Measurements from ENCODE around the gene COG5. TPM values are rescaled to one million over a fixed set of nuclear protein-coding genes. Genes with fewer than 3 reads are reported as not detected.

COG5 gene
- total RNA-seq, 1 donor from 2014 or later: 69.9 TPM

DNA sequence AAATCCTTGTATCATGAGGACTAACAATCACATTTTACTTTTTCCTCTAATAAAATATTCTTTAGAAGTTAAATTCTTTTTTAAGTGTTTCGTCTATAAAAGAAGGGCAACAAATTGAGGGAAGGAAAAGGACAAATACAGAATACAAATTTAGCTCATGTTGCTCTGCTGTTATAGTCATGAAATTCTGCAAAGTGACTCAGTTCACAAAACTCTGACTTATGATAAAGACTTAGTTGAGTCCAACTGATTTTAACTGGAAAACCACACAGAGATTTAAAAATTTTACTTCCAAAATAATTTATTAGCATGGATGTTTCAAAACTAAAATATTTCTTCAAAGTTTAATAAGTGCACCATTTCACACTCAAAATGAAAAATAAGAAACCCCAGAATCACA is 168.9 kb downstream of the COG5 start:
- peak; percentile 23 for DNase-seq (ENCODE audit: low read depth)

GRCh38 chr7:107394276-107394675 is 169.4 kb downstream of the COG5 start:
- no peak for DNase-seq (ENCODE audit: low read depth)

DNA sequence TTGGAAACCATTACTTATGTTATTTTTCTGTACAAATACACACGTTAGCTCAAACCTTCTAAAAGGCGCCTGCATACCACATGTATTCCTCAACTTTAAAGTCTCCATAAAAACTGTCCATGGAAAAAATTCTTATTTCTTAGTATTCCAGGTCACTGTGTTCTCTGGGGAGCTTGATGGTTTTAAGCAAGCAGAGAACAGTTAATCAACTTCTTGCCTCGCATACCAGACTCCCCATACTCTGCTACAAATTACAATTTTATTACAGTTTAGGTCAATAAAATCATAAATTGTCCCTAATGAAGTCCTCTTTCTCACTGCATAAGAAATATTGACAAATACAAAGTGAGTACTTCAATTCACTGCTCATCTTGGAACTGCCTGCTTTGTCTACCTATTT is 170.9 kb downstream of the COG5 start:
- no peak for DNase-seq (ENCODE audit: low read depth)

DNA sequence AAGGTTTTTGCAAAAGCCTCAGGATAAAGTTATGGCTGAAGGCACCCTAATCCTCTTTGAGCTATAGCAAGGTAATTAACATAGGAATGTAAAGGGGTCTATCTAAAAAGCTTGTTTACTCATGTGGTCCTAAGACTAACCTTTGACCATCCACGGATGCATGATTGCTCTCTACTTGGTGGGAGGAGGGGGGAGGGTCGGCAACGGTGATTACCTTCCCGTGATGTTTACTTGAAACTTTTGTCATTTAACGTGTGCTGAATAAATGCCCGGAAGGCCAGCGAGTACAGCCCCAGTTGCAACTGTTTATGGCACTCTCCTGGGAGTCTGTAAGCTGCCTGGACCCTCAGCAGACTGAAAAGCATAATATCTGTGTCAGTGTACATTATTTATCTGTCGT is 172.8 kb downstream of the COG5 start:
- no peak for DNase-seq (ENCODE audit: low read depth)

- DNase-seq (ENCODE audit: low read depth): no peak
These were observed 175.1 kb downstream of the COG5 start for GRCh38 chr7:107388604-107389003.

DNA sequence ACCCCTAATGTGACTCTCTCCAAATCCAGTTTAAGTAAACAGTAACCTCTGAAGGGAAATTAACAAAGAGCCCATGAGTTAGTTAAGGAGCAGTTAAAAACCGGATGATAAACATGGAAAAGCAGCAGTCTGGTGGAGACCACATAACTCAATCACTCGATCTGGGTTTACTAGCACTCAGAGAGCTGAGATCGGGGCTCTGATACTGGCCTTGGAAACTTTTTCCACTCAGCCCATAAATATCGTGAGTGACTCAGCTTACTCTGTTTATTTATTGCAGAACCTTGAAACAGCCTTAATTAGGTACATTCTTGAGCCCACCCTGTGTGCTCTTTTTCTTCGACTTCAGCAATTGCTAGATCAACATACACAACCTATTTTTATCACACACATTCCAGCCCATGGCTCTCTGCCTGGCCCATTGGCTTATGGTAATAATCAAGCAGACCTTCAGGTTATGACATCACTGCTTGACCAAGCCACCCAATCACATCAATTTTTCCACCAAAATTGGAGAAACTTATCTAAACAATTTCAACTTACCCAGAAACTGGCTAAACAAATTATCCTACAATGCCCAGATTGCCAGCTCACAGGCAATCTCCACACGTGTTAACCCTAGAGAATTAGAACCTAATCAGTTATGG is 176.0 kb downstream of the COG5 start:
- DNase-seq (ENCODE audit: low read depth): peak; percentile 10

DNA sequence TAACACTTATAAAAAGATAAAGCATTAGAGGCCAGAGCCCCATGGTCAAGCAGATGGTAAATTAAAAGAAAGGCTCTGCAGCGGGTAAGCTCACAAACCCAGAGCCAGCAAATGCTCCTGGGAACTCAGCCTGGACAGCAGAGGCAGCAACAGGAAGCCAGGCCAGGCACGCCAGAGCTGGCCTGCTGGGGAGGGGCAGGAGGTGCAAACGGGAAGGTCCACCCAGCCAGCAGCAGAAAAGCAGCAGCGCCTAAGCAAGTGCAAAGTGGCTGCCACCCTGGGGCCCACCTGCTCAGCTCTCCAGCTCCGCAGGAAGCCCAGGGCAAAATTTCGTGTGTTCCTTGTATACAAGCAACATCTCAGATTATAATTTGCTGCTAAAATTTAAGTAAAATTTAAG is 176.6 kb downstream of the COG5 start:
- DNase-seq (ENCODE audit: low read depth): peak; percentile 46

DNA sequence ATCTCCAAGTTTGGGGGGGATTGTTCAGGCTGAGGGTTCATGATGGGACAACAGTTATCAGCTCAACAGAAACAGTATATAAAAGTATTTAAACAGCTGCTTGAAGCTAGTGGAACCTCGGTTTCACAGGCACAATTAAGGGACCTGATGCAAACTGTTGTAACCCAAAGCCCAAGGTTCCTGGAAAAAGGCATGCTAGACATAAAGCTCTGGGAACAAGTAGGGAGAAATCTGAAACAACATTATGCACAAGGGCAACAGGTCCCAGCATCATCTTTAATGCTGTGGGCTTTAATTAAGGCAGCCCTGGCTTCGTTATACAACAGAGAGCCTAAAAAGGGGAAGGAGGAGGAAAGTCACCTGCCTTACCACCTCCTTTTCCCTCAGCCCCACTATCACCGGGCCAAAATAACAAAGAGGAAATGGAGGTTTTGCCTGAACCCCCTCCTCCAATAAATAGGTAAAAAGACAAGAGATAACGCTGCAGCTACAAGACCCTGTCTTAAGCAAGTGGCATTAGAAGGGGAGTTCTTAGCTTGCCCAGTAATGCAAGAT is 177.1 kb downstream of the COG5 start:
- no peak for DNase-seq (ENCODE audit: low read depth)

DNA sequence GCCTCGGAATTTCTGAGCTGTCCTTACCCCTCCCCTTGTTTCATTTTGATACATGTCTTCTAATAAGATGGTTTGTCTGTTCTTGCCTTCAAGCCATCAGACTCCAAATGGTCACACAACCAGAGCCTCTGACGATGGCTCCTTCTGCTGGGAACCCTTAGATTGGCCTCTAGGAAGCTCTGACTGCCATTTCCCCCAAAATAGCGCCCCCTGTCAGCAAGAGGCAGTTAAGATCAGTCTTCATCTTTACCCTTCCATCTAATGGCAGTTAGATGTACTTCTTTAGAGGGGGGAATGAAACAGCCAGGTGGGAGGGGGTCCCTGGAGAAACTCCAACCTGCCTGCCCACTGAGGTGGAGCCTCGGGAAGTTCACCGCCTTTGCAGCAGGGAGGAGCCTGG is 179.7 kb downstream of the COG5 start:
- no peak for DNase-seq (ENCODE audit: low read depth)

DNA sequence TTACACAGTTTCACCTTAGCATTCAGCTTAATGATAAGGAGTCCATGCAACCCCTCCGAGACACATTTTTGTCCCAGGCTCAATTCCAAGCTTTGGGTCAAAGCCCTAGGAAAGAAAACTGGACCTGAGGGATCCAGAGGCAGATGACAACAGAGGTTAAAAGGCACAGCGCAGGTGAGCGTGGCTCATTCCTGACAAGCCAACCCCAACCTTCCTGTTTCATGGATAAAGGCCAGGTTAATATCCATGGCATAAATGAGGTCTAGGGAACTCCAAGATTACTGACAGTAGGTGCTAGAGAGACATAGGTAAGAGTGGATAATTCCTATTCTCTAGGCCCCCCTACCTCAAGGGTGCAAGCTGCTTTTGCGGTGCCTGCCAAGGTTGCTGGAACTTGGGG is 180.5 kb downstream of the COG5 start:
- DNase-seq (ENCODE audit: low read depth): no peak

DNA sequence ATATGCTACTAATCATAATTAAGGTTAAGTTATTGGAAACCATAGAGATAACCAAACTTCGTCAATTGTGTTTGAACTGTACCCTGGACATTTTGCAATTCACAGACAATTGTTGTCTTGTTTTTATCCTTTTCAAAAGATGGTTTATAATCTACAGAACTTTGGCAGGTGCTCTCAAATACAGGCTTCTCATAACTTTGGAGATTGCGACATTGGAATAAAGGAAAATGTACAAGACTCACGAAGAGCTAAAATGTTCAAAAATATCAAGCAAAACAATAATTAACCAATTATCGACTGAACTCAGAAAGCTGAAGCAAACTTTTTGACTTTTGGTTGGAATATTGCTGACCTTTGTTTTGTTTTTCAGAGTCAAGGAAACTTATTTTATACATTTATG is 182.3 kb downstream of the COG5 start:
- no peak for DNase-seq (ENCODE audit: low read depth)

DNA sequence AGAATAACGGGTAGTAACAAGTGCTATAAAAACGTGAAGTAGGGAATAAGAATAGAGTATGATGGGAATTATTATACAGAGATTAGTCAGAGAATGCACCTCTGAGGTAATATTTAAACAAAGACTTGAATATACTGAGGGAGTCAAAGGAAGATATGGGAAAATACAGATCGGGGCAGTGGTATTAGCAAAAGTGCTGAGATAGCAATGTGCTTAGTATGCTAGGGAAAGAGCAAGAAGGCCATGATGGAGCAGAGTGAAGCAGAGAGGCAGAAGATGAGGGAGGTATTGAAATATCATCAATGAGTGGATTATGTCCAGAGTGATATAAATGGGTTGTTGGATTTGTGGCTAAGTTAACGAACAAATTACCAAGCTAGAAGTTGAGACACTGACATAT is 190.4 kb downstream of the COG5 start:
- no peak for DNase-seq (ENCODE audit: low read depth)

DNA sequence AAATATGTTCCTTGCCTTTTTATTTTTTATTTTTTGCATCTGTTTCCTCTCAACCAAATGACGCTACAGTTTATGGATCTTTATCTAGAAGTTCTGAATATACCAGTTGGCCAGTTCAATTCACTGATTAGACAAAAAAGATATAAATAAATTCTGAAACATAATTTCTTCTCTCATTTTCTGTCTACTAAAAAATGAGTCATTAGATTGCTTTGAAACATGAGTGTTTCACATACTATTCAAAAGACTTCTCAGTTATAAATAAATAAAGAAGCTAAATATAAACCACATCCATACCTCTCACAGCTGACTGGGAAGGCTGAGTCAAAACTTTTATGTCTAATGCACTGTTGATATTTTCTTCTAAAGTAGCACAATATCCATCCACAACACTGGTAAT is 191.4 kb downstream of the COG5 start:
- peak; percentile 52 for DNase-seq (ENCODE audit: low read depth)

DNA sequence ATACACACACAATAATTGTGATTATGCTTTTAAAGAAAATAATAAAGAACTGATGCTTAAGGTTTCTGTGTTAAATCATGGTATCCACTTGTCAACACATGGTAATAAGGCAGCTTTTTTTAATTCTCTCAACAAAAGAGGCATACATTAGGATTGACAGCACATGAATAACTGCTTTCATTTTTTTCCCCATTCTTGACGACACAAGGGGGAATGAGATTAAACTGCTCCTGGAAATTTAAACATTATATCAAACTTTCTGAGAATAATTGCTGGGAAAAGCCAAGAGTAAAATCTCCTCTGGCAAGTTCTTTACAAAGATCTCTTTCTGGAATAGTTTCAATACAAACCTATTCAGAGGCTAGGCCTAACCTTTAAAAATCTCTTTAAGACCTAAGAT is 192.9 kb downstream of the COG5 start:
- no peak for DNase-seq (ENCODE audit: low read depth)

DNA sequence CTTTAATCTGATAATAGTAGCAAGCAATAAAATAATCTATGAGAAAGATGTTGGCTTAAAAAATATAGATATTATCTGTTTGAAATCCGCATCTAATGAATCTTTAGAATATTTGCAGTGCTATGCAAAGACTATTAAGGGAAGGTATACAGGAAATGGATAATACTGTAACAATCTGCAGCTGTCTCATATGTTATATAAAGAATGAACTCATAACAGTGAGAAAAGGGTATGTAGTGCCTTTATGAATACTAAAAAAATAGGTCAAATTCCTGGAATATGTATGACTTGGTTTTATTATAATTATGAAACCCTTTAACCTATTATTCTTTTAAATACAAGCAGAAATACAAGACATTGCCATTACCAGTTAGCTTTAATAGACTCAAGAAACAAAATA is 198.9 kb downstream of the COG5 start:
- DNase-seq (ENCODE audit: low read depth): no peak

- no peak for DNase-seq (ENCODE audit: low read depth)
These were observed 204.0 kb downstream of the COG5 start for GRCh38 chr7:107359520-107360316.

- peak; percentile 12 for DNase-seq (ENCODE audit: low read depth)
These were observed 208.1 kb downstream of the COG5 start for GRCh38 chr7:107355616-107356015.

DNA sequence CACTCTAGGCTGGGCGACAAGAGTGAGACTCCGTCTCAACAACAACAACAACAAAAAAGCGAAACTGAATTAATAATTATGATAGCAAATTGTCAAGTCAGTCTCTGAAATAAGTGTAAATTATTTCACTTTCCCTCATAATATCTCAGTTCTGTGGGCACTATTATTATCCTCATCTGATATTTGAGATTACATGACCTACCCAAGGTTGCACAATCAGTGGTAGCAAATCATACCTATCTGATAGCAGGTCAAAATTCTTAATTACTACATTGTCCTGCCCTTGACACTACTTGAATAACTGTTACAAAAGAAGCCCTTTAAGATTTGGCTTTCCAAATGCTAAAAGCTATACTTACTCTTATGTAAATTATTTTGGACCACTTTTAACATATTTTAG is 209.1 kb downstream of the COG5 start:
- DNase-seq (ENCODE audit: low read depth): no peak

- no peak for DNase-seq (ENCODE audit: low read depth)
These were observed 210.0 kb downstream of the COG5 start for GRCh38 chr7:107353701-107354100.

DNA sequence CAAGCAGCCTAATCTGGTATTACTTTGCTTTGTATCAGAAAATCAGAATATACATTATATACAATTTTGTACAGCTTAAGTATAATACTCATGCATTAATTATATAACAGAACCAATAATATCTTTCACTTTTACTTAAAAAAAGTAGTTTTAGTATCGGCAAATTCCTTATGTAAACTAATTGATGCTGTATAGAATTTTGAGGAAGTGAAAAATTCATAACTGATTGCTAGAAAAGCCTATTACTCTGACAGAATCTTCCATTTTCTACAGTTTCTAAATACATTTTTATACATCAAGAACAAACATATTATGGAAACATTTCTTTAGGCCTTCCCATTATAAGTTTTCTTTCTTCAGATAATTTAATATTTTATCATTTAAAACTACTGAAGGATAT is 217.8 kb downstream of the COG5 start:
- DNase-seq (ENCODE audit: low read depth): no peak

DNA sequence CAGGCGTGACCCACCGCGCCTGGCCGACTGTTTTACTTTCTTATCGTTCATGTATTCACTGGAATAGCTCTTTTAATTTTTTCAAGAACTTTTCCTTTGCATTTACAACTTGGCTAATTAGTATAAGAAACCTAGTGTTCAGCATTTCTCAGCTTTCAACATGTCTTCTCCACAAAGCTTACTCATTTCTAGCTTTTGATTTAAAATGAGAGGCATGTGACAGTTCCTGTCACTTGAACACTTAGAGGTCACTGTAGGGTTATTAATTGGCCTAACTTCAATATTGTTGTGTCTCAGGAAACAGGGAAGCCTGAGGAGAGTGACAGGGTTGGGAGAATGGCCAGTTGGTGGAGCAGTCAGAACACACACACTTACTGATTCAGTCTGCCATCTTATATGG is 218.9 kb downstream of the COG5 start:
- no peak for DNase-seq (ENCODE audit: low read depth)

DNA sequence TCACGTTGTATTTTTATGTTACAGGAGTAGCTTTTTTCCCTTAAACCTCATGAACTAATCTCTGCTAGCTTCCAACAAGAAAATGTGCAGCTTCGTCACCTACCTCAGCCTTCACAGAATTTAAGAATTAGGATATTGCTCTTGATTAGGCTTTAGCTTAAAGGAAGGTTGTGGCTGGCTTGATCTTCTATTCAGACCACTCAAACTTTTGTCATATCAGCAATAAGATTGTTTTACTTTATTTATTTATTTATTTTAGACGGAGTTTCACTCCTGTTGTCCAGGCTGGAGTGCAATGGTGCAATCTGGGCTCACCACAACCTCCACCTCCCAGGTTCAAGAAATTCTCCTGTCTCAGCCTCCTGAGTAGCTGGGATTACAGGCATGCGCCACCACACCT is 219.4 kb downstream of the COG5 start:
- DNase-seq (ENCODE audit: low read depth): no peak

DNA sequence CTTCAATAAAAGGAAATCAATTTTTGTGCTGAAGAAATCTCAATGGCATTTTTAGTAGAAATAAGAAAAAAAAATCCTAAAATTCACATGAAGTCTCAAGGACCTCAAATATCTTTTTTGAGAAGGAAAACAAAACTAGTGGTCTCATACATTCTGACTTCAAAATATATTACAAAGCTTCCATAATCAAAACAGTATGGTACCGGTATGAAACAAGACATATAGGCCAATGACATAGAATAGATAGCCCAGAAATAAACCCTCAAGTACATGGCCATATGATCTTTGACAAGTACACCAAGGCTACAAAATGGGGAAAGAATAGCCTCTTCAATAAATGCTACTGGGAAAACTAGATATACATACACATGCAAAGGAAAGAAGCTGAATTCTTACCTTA is 225.6 kb downstream of the COG5 start:
- DNase-seq (ENCODE audit: low read depth): no peak

All from myocyte (in vitro differentiated cells).